NCI-H82 treated with DMSO at 0.1 percent for 48 hours (cell line): ENCODE results near the gene PARD3B.

Experiments used
- DNase-seq: peaks from one replicate; lab custom pipeline; 2025; ENCODE audit not compliant: unreplicated experiment; lab: John Stamatoyannopoulos, UW

PARD3B gene

GRCh38 chr2:205527801-205528200, 982.5 kb downstream of the PARD3B start:
- DNase-seq, result no peak

GRCh38 chr2:205531072-205531471, 985.8 kb downstream of the PARD3B start:
- DNase-seq, result no peak

GRCh38 chr2:205531489-205532148, 986.3 kb downstream of the PARD3B start:
- no peak for DNase-seq

- no peak for DNase-seq
Observed at GRCh38 chr2:205535001-205535400, 989.7 kb downstream of the PARD3B start.

DNA sequence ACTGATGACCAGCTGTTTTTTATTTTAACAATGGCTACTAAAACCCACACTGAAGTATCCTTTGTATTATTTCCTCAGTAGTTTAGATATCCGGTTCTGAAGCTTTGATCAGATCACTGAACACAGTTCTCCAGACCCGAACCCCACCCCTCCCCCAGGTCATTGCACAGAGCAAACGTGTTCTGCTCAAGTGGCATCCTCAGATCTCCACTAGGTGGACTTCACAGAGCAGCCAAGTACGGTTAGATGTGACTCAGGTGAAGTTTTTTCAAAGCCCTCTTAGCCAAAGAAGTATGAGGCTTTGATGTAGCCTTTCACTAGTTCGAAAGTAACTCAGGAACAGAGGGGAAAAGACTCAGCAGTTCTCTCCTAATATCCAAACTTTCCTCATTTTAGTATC, 994.3 kb downstream of the PARD3B start:
- no peak for DNase-seq

GRCh38 chr2:205540036-205540435, 994.8 kb downstream of the PARD3B start:
- no peak for DNase-seq

DNA sequence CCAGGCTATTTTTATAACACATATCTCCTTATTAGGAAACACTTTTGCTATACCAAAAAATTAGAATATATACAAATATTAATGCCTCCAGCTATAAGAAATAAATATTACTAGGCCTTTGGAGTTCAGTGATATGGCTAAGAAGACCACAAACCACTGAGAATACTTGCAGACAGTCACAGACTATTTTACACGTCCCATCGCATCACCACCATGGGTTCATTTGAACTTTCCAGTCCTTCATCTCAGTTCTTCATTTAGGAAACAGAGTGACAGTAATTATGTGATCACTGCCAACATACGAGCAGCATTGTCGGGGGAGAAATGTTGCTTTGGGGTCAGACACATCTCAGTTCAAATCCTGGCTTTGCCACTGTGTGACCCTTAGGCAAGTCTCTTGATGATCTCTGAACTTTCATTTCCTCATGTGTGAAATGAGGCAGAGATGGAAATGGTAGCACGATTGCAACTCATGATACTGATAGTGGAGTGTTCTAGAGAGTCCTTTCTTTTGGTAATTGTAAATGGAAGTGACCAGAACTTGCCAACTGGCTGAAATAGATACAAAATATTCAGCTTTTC, 998.1 kb downstream of the PARD3B start:
- no peak for DNase-seq

- no peak for DNase-seq
Observed at GRCh38 chr2:205543937-205544702, 998.8 kb downstream of the PARD3B start.

- DNase-seq, result no peak
Observed at GRCh38 chr2:205545971-205546816, 1000.9 kb downstream of the PARD3B start.

- DNase-seq, result no peak
Observed at GRCh38 chr2:205555566-205556230, 1010.4 kb downstream of the PARD3B start.

DNA sequence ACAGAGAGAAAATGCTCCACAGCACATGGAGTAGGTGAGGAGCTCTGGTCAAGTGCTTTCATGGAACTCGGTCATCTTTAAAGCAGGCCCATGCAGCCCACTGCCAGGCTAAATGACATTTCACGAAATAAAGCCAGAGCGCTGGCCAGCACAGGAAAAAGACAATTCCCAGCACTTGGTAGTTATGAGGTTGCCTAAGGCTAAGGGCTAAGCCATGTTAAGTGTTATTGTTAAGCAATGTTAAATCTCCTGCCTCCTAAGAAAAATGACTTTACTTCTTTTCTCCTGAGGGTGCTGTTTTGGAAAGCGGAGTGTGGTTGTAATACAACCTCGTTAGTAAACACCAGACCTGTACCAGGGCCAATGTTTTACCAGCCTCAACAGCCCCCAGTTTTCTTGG, 1011.1 kb downstream of the PARD3B start:
- no peak for DNase-seq

DNA sequence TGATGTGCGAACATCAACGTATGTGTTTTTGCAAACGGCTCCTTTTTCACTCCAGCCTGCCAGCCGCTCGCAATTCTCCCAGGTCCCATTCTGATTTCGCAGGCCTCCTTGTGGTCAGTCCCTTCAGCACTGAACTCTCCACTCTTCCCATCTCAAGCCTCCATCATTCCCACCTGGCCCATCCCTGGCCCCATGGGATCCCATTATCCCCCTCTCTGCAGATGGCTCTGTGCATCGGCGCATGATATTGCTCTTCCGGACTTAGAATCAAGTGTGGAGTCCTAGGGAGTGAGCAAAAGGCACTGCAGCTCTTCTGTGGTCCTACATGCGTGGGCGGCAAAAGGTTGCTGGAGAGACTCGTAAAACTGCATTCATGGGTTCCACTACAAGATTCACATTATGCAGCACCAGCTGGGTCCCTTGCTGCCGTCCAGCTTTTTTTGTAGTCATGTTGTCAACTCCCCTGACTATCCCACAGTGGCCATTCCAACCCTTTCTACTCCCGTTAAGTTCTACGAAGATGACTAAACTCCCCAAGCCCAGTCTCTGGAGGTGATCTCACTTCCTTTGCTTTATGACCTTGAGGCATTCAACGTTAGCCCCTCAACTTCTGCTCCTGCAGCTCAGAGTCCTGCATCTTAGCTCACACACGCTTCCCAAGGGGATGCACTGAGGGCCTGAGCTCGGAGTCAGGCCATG, 1011.7 kb downstream of the PARD3B start:
- no peak for DNase-seq

GRCh38 chr2:205557873-205558272, 1012.6 kb downstream of the PARD3B start:
- DNase-seq, result no peak

- DNase-seq, result no peak
Observed at GRCh38 chr2:205561441-205561840, 1016.2 kb downstream of the PARD3B start.

- no peak for DNase-seq
Observed at GRCh38 chr2:205563646-205564045, 1018.4 kb downstream of the PARD3B start.

- DNase-seq, result no peak
Observed at GRCh38 chr2:205564346-205565141, 1019.3 kb downstream of the PARD3B start.

GRCh38 chr2:205565142-205565522, 1019.9 kb downstream of the PARD3B start:
- no peak for DNase-seq

GRCh38 chr2:205566606-205567168, 1021.4 kb downstream of the PARD3B start:
- no peak for DNase-seq

GRCh38 chr2:205568620-205569019, 1023.3 kb downstream of the PARD3B start:
- no peak for DNase-seq
